NT2/D1 (cell line): ENCODE data around the gene MAGI1.

Experiments
- SUZ12 ChIP-seq: IDR thresholded peaks from 2 replicates; pipeline ENCODE4 v1.6.1; 2011; ENCODE audit not compliant: insufficient read length, insufficient read depth; ENCODE audit errors: extremely low read depth
- YY1 ChIP-seq: IDR thresholded peaks from 2 replicates; pipeline ENCODE4 v1.6.1; 2011; ENCODE audit not compliant: insufficient read length, insufficient read depth
- ZNF274 ChIP-seq: IDR thresholded peaks from 2 replicates; pipeline ENCODE4 v1.6.1; 2011; ENCODE audit warnings: mild to moderate bottlenecking, low read depth, low read length

DNA sequence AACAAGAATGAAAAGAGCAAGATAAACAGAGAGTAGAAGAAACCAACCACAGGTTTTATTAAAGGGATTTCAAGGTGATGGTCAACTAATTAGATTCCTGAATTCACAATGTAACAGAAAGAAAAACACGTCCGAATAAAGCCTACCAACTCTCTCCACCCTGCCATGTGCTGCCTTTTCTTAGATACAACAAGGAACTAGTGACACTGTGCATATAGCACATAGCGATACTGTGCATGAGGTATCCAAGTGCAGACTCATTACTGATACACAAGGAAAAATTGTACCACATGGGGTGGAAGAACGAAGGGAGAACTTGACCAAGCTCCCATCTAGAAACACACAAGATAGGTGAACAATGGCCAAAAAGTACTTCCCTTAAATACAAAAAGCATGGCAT, 154.6 kb downstream of the MAGI1 start:
- no peak for TF ChIP-seq YY1
- no peak for TF ChIP-seq SUZ12
- TF ChIP-seq ZNF274 = no peak
